HG03159 (cell line): ENCODE data around the gene IGSF9B.

Source experiments
- ATAC-seq: cut with Tn5 transposase; IDR thresholded peaks from one replicate; pipeline ENCODE4 v1.9.1; 2021; ENCODE audit warnings: mild to moderate bottlenecking, moderate library complexity; ENCODE audit not compliant: unreplicated experiment

IGSF9B gene

DNA sequence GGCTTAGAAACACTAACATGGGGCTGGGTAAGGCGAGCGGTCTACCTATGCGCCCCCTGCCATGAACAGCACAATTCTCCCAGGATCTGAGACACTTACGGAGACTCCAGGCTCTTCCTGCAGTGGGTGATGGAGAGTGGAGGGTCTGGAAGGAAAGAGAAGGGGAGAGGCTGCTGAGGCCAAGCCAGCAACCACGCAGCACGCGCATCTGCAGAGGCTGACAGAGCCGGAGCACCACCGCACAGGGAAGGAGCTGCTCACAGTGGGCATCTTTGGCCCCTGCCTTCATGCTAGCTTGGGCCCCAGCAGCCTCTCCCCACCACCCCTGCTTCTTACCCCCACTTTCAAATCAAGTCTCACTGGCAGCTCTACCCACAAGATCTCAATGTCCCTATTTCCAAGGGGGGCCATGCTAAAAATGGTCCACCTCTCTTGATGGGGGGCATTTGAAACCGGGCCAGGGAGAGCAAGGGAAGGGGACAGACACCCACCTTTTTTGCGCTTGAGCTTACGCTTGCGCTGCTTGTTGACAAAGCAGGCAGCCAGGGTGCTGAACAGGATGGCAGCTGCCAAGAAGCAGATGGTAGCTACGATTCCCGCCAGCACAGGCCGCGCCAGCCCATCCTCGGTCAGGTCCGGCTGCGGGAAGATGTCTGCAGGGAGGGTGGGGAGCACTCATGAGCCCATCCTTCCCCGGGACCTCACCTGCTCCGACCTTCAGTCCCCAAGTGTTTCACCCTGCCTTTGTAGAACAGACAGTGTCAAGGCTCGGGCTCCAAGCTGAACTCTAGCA lies 34.5 kb downstream of the IGSF9B start:
- ATAC-seq, result no peak

DNA sequence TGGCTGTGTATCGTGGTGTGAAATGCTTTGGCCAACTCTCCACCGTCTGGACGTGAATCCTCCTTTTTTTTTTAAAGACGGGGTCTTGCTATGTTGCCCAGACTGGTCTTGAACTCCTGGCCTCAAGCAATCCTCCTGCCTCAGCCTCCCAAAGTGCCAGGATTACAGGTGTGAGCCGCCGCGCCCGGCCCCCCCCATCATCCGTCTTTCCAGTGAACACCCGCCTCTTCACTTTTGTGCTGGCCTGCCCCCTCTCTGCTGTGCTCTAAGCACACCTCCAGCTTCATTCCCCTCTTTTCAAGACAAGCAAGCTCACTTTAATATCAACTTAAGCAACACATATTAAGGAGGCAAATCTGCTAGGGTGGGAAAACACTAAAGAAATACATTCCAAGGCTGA lies 35.3 kb downstream of the IGSF9B start:
- ATAC-seq, result no peak

DNA sequence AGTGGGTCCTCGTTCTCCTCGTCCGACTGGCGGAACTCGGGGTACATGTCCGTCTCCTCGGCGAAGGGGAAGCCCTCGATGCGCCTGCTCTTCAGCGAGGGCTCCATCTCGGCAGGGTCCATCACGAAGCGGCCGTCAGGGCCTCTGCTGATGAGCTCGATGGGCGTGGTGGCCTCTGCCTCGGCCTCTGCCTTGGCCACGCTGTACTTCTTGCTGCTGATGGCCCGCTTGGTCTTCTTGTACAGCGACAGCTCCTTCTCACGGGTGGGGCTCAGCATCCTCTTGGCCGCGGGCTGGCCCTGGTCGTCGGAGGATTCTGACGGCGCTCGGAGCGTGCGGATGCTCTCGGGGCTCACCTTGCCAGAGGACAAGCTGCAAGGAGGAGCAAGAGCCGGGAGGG lies 35.7 kb downstream of the IGSF9B start:
- no peak for ATAC-seq

DNA sequence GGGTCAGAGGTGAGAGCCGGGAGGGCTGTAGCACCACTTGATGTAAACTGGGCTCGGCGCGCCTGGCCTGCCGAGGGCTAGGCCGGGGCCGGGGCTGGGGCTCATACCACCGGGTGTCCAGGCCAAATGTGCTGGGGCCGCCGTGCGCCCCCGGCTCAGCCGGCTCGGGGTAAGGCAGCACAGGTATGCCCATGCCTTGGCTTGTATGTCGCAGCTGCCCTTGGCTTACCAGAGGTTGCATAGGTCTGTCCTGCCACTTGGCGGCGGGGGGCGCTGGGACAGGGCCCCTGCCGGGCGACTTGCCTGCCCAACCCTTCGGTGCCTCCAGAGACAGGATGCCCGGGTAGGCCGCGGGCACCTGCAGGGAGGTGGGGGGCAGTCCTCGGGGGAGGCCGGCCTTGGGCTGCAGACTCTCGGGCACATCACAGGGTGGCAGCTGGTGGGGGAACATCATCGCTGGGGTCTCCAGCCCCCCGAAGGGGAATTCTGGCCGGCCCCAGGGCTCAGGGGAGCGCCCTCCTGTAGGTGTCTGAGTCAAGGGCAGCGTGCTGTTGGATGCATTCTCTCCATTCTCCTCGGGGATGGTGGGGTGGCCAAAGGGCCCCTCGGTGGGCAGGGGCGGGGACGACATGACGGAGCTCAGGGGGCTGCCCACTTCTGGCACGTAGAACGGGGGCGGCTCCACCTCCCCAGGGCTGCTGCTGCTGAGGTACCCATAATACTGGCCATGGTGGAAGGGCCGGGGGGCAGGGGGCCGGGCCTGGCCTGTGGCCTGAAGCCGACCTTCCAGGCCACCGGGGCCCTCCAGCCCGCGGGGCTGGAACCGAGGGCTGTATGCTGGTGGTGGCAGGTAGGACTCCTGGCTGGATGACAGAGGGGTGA lies 36.4 kb downstream of the IGSF9B start:
- no peak for ATAC-seq

DNA sequence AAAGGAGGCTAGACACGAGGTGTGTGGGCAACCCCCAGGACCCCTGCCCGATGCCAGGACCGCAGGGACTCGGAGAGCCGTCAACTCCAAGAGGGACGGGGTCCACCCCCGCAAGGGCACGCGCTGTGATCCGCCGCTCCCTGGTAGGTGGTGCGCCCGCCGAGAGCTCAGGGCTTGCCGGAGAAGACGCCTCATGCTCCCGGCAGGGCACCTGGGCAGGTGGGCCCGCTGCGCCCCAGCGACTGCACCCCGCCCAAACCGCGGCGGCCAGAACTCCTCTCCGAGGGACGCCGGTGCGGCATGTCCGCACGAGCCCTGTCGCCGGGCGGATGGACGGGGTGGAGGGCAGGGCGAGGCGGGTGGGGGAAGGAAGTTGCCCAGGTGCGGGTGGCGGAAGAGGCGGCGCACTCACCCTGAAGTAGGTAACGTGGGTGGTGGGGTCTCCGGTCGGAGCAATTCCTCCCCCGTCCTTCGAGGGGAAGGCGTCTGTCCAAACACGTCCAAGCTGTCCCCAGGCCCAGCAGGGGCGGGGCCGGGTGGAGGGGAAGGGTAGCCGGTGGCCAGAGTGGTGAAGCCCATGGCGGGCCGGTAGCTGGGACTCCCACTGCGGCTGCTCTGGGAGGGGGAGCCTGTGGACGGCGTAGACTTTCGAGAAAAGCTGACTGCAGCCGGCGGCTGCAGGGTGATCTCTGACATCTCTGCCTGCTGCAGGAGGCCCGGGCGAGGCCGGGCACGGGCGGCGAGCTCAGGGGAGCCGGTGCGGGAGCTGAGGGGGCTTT lies 37.2 kb downstream of the IGSF9B start:
- no peak for ATAC-seq

DNA sequence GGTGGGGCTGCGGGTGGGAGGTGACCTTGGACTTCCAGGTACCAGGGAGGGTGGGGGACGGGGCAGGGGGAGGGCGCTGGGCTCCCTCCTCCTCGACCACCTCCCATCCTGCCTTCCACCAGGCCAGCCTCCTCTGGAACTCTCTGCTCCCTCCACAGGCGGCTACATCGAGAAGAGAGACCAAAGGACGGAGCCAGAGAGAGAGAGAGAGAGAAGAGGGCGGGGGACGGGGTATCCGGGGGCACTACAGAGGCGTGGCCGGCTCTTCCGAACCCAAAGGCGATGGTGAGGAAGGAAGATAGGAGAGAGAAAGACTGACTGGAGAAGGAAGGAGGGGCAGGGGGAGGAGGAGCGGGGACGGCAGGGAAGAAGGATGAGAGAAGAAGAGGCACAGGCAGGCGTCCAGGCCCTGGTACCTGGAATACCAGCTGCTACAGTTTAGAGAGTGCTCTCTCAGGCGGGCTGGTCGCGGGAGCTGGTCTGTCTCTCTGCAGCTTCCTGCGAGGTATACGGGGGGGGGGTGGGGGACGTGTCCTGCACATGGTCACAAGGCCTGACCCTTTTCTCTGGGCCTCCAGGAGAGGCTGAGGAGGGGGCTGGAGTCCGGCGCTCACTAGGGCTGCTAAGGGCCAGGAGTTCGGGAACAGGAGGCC lies 38.0 kb downstream of the IGSF9B start:
- no peak for ATAC-seq

DNA sequence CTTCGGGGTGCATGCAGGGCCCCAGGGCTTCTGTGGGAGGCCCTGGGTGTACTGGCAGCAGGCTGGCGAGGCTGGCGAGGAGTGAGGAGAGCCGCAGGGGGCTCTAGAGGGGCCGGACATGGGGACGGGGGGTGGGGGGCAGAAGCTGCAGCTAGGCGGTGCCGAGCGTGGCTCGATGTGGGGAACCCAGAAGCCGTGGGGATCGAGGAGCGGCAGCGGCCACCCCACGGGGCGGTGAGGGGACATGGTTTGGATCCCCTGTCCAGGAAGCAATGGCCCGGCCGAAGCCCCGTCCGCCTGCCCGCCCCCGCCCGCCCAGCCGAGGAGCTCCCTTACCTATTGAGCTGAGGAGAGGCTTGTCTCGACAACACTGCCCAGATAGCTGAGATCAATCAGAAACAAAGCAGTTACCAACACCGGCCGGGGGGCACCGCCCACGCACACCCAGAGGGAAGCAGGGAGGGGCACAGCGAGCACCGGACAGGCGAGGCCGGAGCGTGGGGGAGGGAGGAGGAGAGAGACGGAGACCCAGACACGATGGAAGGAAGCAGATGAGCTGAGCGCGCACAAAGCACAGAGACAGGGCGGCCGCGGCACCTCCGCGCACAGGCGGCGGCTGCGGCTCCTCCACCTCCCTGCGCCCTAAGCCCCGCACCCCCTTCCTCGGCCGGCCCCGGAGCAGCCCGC lies 38.7 kb downstream of the IGSF9B start:
- ATAC-seq, result no peak

DNA sequence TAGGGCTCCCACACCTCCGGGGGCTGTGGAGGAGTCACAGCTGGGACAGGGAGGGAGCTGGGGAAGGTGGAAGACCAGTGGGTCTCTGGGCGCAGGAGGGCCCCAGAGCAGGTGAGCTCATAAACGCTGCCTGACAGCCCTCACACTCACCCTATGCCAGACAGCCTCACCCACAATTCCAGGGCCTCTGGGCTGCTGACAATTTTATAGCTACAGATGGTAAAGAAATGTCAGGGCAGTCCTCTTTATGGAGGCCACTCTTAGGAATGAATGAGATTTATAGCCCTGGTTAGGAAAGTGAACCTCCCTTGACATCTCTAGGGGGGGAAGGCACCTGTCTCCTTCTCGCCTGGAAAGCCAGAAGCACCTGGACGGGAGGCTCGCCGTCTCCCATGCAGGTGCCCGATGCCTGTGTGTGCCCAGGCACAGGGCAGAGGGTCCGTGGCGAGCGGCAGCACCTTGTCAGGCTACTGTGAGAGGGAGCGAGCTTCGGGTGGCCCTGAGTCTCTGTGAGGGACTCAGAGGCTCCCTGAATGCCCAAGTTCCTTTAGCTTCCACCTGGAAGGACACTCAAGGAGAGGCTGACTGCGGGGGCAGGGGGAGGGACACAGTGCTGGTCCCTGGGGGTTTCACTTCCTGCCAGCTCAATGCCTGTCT lies 39.9 kb downstream of the IGSF9B start:
- no peak for ATAC-seq

DNA sequence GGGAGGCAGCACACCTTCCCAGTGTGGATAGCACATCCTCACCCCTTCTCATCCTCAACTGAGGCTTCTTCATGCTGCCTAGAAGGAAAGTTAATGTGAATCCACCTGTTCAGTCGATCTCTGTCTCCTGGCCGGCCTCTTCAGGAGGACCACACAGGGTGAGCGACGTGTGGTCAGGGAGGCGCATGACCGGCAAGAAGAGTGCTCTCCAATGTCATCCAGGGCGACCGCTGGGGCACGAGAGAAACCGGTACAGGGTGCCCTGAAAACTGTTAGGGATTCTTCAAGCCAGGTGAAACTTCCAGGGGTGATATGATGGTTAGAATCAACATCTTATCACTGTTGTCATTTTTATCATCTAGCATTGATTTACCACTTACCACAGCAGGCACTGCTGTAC lies 43.0 kb downstream of the IGSF9B start:
- no peak for ATAC-seq

DNA sequence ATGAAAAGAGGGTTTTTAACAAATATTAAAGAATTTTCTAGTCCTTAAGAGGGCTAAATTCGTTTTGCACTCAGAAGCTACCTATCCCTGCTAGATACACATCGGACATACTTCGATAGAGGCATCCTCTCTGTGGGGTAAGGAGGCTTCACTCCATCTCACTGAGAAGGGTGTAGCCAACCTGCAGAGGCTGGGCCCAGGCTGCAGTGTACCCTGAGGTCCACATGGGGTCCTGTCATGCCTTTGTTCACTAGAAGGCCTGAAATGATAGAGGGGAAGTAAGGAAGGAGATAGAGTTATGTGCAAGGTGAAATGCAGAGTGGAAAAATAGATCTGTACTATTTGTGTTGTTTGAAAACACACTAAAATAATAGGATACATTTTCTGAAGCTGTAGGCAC lies 45.6 kb downstream of the IGSF9B start:
- ATAC-seq, result peak; percentile 82

DNA sequence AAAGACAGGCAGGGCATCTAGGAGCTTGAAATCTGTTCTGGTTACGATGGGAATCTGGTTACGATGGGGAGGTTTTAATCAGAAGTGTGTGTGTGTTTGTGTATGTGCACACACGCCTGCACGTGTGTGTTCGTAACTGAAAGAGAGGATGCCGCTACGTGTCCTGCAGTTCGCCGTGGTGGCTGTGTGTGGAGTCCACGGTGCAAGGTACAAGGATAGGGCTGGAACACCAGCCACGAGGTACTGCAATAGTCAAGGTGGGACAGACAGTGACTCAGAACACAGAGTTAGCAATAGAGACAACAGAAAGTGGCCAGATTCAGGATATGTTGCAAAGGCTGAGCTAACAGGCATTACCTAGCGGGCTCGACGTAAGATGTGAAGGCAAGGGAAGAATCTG lies 46.7 kb downstream of the IGSF9B start:
- no peak for ATAC-seq

DNA sequence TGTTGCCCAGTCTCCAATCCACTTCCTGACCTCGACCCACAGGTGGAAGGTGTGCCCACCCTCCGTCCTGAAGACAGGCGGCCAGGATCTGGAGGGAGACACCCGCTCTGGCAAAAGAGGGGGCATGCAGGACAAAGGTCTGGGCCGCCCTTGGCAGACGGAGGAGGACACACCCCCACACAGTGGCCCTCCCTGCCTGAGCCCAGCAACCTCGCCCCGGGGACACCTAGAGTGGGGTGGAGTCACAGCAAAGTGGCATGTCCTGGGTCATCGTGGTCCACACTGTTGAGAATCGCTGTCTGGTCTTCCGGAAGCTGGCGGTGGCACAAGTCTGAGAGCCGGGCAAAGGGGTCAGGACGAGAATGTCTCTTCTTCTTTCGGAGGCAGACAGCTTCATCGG lies 47.9 kb downstream of the IGSF9B start:
- no peak for ATAC-seq

DNA sequence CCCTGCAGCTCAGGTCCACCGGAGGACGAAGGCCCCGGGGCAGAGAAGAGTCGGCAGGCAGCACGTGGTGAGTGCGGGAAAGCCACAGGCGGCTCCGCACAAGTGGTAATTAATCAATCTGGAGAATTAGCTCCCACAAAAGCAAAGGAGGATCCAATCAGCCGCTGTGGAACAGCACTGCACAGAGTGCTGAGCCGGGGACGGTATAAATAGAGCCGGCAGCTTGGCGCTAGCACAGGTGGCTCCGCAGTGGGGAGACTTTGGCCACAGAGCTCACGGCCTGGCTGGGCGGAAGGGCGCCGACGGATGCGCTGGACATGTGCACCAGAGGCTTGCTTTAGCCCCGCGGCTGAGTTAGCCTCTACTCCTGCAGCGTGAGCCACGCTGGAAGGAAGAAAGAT lies 48.9 kb downstream of the IGSF9B start:
- no peak for ATAC-seq

DNA sequence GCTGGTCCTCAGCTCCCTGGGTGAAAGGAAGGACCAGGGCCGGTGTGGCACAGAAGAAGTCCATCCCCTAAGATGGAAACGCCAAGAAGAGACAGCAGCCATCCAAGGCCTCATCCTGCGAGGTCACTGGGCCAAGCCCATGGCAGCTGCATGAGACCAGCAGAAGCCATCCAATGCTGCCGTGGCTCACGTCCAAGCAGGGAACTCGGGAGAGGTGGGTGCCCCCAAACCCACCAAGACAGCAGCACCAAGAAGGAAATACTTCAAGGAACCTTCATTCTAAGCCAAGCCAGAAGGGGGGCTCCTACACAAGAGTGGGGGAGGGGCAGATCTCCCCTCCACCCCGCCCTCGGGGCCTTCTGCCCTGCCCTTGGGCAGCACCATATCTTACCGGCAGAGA lies 49.6 kb downstream of the IGSF9B start:
- ATAC-seq, result no peak

DNA sequence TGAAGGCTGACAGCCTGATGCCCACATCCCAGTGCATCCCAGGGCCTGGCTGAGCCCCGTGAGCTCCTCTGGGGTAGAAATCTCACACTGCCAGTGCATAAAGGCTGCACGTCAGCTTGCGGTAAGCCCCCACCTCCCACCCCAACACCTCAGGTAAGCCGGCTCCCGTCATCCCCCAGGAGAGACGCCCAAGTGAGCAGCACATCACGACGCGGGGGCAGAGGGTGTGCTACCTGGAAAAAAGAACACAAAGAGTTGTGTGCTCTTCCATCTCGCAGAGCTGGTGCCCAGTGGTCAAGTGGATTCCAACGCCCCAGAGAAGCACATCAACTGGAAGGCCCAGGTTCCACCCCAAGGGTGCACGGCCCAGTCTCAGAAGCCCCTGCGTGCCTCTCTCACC lies 50.0 kb downstream of the IGSF9B start:
- ATAC-seq, result no peak

DNA sequence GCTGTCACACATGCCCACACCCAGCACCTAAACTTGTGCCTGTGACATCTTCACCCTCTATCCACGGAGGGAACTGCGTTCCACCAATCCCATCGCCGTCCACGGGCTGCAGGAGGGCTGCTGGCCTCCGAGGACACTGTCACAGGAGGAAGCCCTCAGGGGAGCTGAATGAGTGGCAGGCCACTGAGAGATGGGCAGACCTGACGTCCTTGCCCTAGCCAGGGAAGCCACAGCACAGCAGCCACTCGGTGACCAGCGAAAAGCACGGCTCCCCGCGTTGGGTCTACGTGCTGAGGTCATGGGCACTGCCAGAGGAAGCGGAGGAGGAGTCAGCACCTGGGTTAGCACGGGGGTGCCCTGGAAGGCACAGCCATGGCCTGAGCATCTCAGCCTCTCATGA lies 50.5 kb downstream of the IGSF9B start:
- no peak for ATAC-seq

DNA sequence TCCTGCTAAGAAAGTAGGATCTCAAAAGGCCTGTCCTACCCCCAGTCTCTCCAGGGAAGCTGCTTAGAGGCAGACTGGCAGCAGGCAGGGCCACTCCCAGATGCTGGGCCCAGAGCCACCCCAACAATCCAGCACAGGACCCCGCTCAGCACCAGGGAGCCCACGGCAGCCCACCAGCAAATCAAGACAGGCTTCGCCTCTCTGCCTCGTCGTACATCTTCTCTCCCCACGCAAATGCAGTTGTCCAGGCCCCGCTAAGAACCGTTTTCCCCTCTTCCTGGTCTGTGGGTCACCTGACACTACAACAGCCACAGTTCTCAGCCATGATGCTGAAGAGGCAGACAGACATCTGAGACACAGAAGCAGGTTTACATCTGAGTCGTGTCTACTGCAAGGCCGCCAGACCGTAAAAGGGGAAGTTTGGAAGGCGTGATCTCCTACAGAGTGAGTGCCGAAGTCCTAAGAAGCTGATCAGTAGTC lies 51.1 kb downstream of the IGSF9B start:
- ATAC-seq, result no peak

DNA sequence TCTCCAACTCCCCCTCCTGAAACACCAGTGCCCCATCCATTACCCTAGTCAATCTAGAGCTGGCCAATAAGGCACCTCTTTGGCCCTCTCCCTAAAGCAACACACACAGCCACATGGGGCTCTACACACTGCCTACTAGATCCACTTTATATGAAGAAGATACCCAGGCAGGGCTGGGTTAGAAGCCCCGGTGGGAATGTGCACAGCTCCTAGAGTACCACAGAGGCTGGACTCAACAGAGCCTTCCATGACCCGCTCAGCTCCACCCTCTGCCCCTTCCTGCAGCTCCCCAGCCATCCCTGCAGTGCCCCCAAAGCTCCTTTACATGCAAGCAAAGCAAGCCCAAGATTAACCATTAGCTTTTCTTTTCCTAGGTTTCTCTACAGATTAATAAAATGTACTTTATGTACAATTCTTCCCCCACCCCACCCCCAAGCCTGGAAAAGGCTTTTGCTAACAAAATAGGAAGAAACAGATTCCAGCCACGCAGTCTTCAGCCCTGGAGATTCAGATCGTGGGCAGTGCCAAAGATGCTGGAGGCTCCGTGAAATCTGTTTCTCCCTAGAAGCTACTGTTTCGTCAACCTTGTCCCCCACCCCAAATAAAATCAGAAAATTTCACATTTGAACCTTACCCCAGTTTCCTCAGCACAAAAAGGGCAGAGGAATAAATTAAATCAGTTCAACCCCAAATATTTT lies 51.8 kb downstream of the IGSF9B start:
- no peak for ATAC-seq
